Activated B cell treated with CpG ODN at 0.5 μM for 24 hours (primary cell): ENCODE data around the gene MATK. TPM values are rescaled to one million over a fixed set of nuclear protein-coding genes. Genes with fewer than 3 reads are reported as not detected.
"Not testable (repeated sequence)": the region's sequence is repeated elsewhere in the genome, so short reads cannot be mapped to it uniquely, and the experiment has no call there.

ENCODE experiments used
- ATAC-seq: fragments of 200-7000 bp; cut with Tn5 transposase; one replicate; pipeline ENCODE4 v1.10.0; 2021; ENCODE audit warnings: low read depth, mild to moderate bottlenecking, moderate library complexity
- CTCF ChIA-PET: fragments of 350-600 bp; sonication (Branson Sonifier 250); formaldehyde crosslinking; loops from one replicate; lab custom pipeline; 2021; ENCODE audit warnings: antibody characterized with exemption; lab: Charles Lee
- POLR2A ChIA-PET: fragments of 350-600 bp; sonication (Branson Sonifier 250); formaldehyde crosslinking; loops from one replicate; lab custom pipeline; 2021; ENCODE audit warnings: antibody characterized with exemption; lab: Charles Lee
- DNase-seq: peaks from one replicate; pipeline ENCODE4 v3.0.0; 2022
- H3K27ac Mint-ChIP-seq: one replicate; pipeline ENCODE4 v1.8.0; 2020; ENCODE audit warnings: mixed read lengths
- H3K27me3 Mint-ChIP-seq: one replicate; pipeline ENCODE4 v1.8.0; 2021; ENCODE audit warnings: mixed read lengths
- H3K36me3 Mint-ChIP-seq: one replicate; pipeline ENCODE4 v1.8.0; 2021; ENCODE audit warnings: low read depth, mixed read lengths
- H3K4me1 Mint-ChIP-seq: one replicate; pipeline ENCODE4 v1.8.0; 2021; ENCODE audit warnings: mixed read lengths
- H3K4me3 Mint-ChIP-seq: one replicate; pipeline ENCODE4 v1.8.0; 2020; ENCODE audit warnings: mild to moderate bottlenecking, mixed read lengths
- H3K9me3 Mint-ChIP-seq: one replicate; pipeline ENCODE4 v1.8.0; 2020; ENCODE audit warnings: mixed read lengths
- intact Hi-C: fragments of 100-400 bp; cut with micrococcal nuclease; formaldehyde crosslinking; loops from one replicate; pipeline ENCODE4 v1.15.1; 2024
- total RNA-seq: library from RNA; stranded (reverse); gene quantifications from 2 replicates; pipeline ENCODE4 v1.2.3, GENCODE V29; 2022
- TF ChIP-seq, protein P1 (sequence below): fragments of 200-600 bp; IDR thresholded peaks from one replicate; pipeline ENCODE4 v1.8.0; 2022; ENCODE audit warnings: antibody characterized with exemption, mild to moderate bottlenecking

MATK gene
- total RNA-seq, 1 donor from 2014 or later = 4.8 TPM

GRCh38 chr19:3816566-3817218, 30.5 kb upstream of the MATK start:
- Mint-ChIP-seq H3K9me3 (no peaks in the 10 kb centered on the region), H3K27ac (no peak overlapping the region), H3K4me1 (peaks cover 35% of the 10 kb centered on the region), H3K4me3 (no peak overlapping the region), H3K36me3 (peaks cover 1% of the 10 kb centered on the region), H3K27me3 (no peaks in the 10 kb centered on the region)
- POLR2A ChIA-PET = interaction anchor here (0.7 kb wide), 1 partner anchor 54 kb away, joined by 8 read pairs; no protein-coding TSS in a partner anchor
- TF ChIP-seq, protein P1, sequence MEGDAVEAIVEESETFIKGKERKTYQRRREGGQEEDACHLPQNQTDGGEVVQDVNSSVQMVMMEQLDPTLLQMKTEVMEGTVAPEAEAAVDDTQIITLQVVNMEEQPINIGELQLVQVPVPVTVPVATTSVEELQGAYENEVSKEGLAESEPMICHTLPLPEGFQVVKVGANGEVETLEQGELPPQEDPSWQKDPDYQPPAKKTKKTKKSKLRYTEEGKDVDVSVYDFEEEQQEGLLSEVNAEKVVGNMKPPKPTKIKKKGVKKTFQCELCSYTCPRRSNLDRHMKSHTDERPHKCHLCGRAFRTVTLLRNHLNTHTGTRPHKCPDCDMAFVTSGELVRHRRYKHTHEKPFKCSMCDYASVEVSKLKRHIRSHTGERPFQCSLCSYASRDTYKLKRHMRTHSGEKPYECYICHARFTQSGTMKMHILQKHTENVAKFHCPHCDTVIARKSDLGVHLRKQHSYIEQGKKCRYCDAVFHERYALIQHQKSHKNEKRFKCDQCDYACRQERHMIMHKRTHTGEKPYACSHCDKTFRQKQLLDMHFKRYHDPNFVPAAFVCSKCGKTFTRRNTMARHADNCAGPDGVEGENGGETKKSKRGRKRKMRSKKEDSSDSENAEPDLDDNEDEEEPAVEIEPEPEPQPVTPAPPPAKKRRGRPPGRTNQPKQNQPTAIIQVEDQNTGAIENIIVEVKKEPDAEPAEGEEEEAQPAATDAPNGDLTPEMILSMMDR = no peak
- ATAC-seq (no peak), DNase-seq (no peak)
- CTCF ChIA-PET = no interaction called here
- intact Hi-C loops = no loop called here

DNA sequence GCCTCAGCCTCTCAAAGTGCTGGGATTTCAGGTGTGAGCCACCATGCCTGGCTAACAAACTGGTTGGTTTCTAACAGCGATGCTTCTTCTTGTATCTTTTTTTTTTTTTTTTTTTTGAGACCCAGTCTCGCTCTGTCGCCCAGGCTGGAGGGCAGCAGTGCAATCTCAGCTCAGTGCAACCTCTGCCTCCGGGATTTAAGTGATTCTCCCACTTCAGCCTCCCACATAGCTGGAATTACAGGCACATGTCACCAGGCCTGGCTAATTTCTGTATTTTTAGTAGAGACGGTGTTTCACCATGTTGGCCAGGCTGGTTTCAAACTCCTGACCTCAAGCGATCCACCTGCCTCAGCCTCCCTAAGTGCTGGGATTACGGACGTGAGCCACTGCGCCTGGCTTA, 30.0 kb upstream of the MATK start:
- H3K27ac Mint-ChIP-seq, CTCF ChIA-PET, H3K4me3 Mint-ChIP-seq, H3K27me3 Mint-ChIP-seq, ATAC-seq, H3K9me3 Mint-ChIP-seq, DNase-seq, H3K36me3 Mint-ChIP-seq, intact Hi-C loops: not testable (repeated sequence)
- POLR2A ChIA-PET = interaction anchor here (0.6 to 0.7 kb wide), 2 partner anchors 53 to 94 kb away, joined by 8 to 12 read pairs; no protein-coding TSS in a partner anchor
- peaks cover 39% of the 10 kb centered on the region for H3K4me1 Mint-ChIP-seq

DNA sequence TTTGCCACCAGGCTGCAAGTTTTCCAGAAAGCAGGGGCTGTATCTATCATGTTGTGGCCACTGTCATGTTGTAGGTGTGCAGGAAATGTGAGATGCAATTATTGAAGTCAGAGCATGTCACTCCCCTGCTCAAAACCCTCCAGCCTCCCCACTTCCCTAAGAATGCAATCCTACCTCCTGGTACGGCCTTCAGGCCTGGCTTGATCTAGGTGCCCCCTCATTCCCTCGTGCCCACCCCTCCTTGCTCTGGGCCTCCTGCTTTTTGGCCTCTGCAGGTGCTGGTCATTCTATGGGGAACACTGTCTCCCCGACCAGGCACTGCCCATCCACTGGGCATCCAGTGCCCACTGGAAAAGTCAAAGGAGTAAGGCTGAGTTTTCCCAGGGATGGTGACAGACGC, 28.5 kb upstream of the MATK start:
- TF ChIP-seq, protein P1 = no peak
- CTCF ChIA-PET = interaction anchor here (0.6 kb wide), 1 partner anchor 391 kb away, joined by 3 read pairs; no protein-coding TSS in a partner anchor
- no peaks in the 10 kb centered on the region for H3K27me3 Mint-ChIP-seq
- POLR2A ChIA-PET = no interaction called here
- H3K4me3 Mint-ChIP-seq = no peak overlapping the region
- ATAC-seq (no peak), DNase-seq (no peak)
- no peaks in the 10 kb centered on the region for H3K9me3 Mint-ChIP-seq
- H3K36me3 Mint-ChIP-seq = peaks cover 1% of the 10 kb centered on the region
- peaks cover 54% of the 10 kb centered on the region for H3K4me1 Mint-ChIP-seq
- intact Hi-C loops = loop anchor here (5.0 kb wide), 3 partner anchors 92 to 173 kb away; partner anchors contain the start of genes DAPK3 and EEF2
- no peak overlapping the region for H3K27ac Mint-ChIP-seq

GRCh38 chr19:3813473-3814392, 27.6 kb upstream of the MATK start:
- ChIA-PET CTCF (interaction anchor here (0.6 kb wide), 1 partner anchor 392 kb away, joined by 3 read pairs; no protein-coding TSS in a partner anchor), POLR2A (interaction anchor here (0.5 to 3.8 kb wide), 2 partner anchors 52 to 183 kb away, joined by 4 to 84 read pairs; partner anchors contain the start of genes APBA3 and MRPL54)
- TF ChIP-seq, protein P1 = no peak
- Mint-ChIP-seq H3K9me3 (no peaks in the 10 kb centered on the region), H3K36me3 (peaks cover 1% of the 10 kb centered on the region), H3K27ac (peak overlapping the region; percentile 72), H3K4me3 (peak overlapping the region; percentile 38), H3K27me3 (no peaks in the 10 kb centered on the region), H3K4me1 (peaks cover 59% of the 10 kb centered on the region)
- no peak for DNase-seq
- ATAC-seq = no peak
- intact Hi-C loops = loop anchor here (5.0 kb wide), 3 partner anchors 91 to 174 kb away; partner anchors contain the start of genes DAPK3 and EEF2

DNA sequence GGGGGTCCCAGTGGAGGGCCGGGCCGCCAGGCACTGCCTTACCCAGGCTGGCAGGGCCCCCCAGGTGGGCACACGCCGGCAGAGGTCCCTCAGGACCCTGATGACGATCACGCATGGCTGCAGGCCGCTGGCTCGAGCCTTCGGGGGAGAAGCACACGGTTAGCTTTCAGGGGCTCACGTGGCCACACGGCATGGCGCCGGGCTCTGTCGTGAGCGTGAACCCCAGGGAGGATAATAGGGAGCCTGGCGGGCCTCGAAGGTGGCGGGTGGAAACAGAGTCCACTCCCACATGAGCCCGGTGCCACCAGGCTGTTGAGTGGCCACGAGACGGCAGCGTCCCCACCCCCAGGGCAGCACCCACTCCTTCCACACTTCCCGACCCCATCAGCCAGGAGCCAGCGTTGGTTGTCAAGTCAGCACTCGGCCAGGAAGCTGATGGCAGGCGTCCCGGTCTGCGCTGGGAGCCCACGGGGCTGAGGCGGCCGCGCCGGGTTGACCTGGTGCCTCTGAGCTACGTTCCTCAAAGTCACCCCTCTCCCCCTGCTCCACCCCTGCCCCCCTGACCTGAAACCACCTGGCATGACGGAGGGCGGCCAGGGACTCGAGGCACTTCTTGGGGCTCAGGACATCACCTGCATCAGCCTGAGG, 24.7 kb upstream of the MATK start:
- DNase-seq (peak; percentile 71), ATAC-seq (peak; percentile 67)
- Mint-ChIP-seq H3K27ac (peak overlapping the region; percentile 77), H3K4me3 (peak overlapping the region; percentile 59), H3K9me3 (peaks cover 4% of the 10 kb centered on the region), H3K27me3 (no peaks in the 10 kb centered on the region), H3K4me1 (peaks cover 62% of the 10 kb centered on the region), H3K36me3 (peaks cover 1% of the 10 kb centered on the region)
- ChIA-PET POLR2A (interaction anchor here (0.5 to 3.8 kb wide), 8 partner anchors 11 to 419 kb away, joined by 3 to 84 read pairs (median 3); partner anchors contain the start of genes APBA3, EBI3 and MRPL54), CTCF (interaction anchor here (1.3 to 2.6 kb wide), 2 partner anchors 12 to 48 kb away, joined by 4 to 17 read pairs; partner anchors contain the start of gene MRPL54)
- TF ChIP-seq, protein P1 = no peak
- intact Hi-C loops = loop anchor here (1.0 to 5.0 kb wide), 6 partner anchors 10 to 176 kb away; partner anchors contain the start of genes DAPK3, EEF2 and MRPL54
